GM23338 (cell line): ENCODE results near the gene CASR.

Experiments used
- CREB1 ChIP-seq: fragments of 250-450 bp; sonication (Bioruptor Pico); IDR thresholded peaks from 2 replicates; pipeline ENCODE4 v1.5.0; 2020; ENCODE audit warnings: low read depth, mild to moderate bottlenecking, moderate library complexity
- EZH2 ChIP-seq: fragments of 200-600 bp; sonication (generic); IDR thresholded peaks from one replicate; pipeline ENCODE4 v1.8.0; 2017; ENCODE audit warnings: antibody characterized with exemption, mild to moderate bottlenecking, low read depth; ENCODE audit not compliant: unreplicated experiment
- EZH2phosphoT487 ChIP-seq: fragments of 200-600 bp; sonication (generic); IDR thresholded peaks from one replicate; pipeline ENCODE4 v1.8.1; 2018; ENCODE audit warnings: antibody characterized with exemption; ENCODE audit not compliant: unreplicated experiment
- NANOG ChIP-seq: IDR thresholded peaks from 2 replicates; pipeline ENCODE4 v1.6.1; 2016; ENCODE audit warnings: antibody characterized with exemption, borderline replicate concordance
- POLR2AphosphoS5 ChIP-seq: IDR thresholded peaks from 2 replicates; pipeline ENCODE4 v1.6.1; 2016; ENCODE audit warnings: antibody characterized with exemption, low read depth
- STAT1 ChIP-seq: IDR thresholded peaks from one replicate; pipeline ENCODE4 v1.6.1; 2016; ENCODE audit warnings: antibody characterized with exemption; ENCODE audit not compliant: unreplicated experiment
- ZNF114 ChIP-seq: fragments of 250-450 bp; sonication (Bioruptor Pico); IDR thresholded peaks from 2 replicates; pipeline ENCODE4 v1.5.0; 2020; ENCODE audit warnings: mild to moderate bottlenecking, moderate library complexity
- ZNF331 ChIP-seq: fragments of 250-450 bp; sonication (Bioruptor Pico); IDR thresholded peaks from 2 replicates; pipeline ENCODE4 v1.5.0; 2020; ENCODE audit warnings: low read depth, mild to moderate bottlenecking, moderate library complexity
- TF ChIP-seq, protein P1 (sequence below), 2 experiments: fragments of 200-600 bp in 1 of 2; sonication (generic) in 1 of 2; conservative IDR thresholded peaks; 2 replicates each; pipeline versions ENCODE4 v1.5.1 to v1.6.1; 2016 to 2017; ENCODE audit warnings: antibody characterized with exemption in 2 of 2, low read depth in 2 of 2, mild to moderate bottlenecking in 2 of 2, moderate library complexity in 1 of 2
- TF ChIP-seq, protein P2 (sequence below): IDR thresholded peaks from one replicate; pipeline ENCODE4 v1.6.1; 2018; ENCODE audit warnings: antibody characterized with exemption; ENCODE audit not compliant: unreplicated experiment
- TF ChIP-seq, protein P3 (sequence below): IDR thresholded peaks from 2 replicates; pipeline ENCODE4 v1.6.1; 2016; ENCODE audit warnings: antibody characterized with exemption
- TF ChIP-seq, protein P4 (sequence below): fragments of 250-450 bp; sonication (Bioruptor Pico); IDR thresholded peaks from 2 replicates; pipeline ENCODE4 v1.5.0; 2020; ENCODE audit warnings: mild to moderate bottlenecking, moderate library complexity

DNA sequence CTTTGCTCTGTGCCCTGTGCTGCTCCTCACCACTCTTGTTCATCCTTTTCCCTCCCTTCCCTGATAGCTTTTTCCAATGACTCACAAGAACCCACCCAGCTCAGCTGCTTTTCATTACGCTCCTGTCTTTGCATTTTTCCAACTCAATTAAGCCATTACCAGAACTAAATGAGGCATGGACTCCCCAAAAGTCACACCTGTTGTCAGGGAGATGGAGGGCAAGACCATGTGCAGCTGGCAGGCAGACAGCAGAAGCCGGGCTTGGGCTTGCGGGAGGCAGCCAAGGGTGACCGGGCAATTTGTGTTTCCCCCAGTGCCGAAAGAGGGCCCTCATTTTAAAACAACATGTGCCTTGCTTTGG is 64.3 kb downstream of the CASR start:
- TF ChIP-seq, protein P1, sequence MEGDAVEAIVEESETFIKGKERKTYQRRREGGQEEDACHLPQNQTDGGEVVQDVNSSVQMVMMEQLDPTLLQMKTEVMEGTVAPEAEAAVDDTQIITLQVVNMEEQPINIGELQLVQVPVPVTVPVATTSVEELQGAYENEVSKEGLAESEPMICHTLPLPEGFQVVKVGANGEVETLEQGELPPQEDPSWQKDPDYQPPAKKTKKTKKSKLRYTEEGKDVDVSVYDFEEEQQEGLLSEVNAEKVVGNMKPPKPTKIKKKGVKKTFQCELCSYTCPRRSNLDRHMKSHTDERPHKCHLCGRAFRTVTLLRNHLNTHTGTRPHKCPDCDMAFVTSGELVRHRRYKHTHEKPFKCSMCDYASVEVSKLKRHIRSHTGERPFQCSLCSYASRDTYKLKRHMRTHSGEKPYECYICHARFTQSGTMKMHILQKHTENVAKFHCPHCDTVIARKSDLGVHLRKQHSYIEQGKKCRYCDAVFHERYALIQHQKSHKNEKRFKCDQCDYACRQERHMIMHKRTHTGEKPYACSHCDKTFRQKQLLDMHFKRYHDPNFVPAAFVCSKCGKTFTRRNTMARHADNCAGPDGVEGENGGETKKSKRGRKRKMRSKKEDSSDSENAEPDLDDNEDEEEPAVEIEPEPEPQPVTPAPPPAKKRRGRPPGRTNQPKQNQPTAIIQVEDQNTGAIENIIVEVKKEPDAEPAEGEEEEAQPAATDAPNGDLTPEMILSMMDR (conservative IDR thresholded peaks at IDR 0.05; ENCODE audit: low read depth in 2 of 2), result no peak
- TF ChIP-seq, protein P2, sequence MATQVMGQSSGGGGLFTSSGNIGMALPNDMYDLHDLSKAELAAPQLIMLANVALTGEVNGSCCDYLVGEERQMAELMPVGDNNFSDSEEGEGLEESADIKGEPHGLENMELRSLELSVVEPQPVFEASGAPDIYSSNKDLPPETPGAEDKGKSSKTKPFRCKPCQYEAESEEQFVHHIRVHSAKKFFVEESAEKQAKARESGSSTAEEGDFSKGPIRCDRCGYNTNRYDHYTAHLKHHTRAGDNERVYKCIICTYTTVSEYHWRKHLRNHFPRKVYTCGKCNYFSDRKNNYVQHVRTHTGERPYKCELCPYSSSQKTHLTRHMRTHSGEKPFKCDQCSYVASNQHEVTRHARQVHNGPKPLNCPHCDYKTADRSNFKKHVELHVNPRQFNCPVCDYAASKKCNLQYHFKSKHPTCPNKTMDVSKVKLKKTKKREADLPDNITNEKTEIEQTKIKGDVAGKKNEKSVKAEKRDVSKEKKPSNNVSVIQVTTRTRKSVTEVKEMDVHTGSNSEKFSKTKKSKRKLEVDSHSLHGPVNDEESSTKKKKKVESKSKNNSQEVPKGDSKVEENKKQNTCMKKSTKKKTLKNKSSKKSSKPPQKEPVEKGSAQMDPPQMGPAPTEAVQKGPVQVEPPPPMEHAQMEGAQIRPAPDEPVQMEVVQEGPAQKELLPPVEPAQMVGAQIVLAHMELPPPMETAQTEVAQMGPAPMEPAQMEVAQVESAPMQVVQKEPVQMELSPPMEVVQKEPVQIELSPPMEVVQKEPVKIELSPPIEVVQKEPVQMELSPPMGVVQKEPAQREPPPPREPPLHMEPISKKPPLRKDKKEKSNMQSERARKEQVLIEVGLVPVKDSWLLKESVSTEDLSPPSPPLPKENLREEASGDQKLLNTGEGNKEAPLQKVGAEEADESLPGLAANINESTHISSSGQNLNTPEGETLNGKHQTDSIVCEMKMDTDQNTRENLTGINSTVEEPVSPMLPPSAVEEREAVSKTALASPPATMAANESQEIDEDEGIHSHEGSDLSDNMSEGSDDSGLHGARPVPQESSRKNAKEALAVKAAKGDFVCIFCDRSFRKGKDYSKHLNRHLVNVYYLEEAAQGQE, result no peak
- TF ChIP-seq POLR2AphosphoS5 (no peak), EZH2 (no peak), CREB1 (CRISPR knock-in tag) (no peak), STAT1 (no peak), EZH2phosphoT487 (no peak), ZNF114 (CRISPR knock-in tag) (no peak), ZNF331 (CRISPR knock-in tag) (no peak), NANOG (no peak)
- TF ChIP-seq, protein P3, sequence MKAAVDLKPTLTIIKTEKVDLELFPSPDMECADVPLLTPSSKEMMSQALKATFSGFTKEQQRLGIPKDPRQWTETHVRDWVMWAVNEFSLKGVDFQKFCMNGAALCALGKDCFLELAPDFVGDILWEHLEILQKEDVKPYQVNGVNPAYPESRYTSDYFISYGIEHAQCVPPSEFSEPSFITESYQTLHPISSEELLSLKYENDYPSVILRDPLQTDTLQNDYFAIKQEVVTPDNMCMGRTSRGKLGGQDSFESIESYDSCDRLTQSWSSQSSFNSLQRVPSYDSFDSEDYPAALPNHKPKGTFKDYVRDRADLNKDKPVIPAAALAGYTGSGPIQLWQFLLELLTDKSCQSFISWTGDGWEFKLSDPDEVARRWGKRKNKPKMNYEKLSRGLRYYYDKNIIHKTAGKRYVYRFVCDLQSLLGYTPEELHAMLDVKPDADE, result no peak
- TF ChIP-seq, protein P4, sequence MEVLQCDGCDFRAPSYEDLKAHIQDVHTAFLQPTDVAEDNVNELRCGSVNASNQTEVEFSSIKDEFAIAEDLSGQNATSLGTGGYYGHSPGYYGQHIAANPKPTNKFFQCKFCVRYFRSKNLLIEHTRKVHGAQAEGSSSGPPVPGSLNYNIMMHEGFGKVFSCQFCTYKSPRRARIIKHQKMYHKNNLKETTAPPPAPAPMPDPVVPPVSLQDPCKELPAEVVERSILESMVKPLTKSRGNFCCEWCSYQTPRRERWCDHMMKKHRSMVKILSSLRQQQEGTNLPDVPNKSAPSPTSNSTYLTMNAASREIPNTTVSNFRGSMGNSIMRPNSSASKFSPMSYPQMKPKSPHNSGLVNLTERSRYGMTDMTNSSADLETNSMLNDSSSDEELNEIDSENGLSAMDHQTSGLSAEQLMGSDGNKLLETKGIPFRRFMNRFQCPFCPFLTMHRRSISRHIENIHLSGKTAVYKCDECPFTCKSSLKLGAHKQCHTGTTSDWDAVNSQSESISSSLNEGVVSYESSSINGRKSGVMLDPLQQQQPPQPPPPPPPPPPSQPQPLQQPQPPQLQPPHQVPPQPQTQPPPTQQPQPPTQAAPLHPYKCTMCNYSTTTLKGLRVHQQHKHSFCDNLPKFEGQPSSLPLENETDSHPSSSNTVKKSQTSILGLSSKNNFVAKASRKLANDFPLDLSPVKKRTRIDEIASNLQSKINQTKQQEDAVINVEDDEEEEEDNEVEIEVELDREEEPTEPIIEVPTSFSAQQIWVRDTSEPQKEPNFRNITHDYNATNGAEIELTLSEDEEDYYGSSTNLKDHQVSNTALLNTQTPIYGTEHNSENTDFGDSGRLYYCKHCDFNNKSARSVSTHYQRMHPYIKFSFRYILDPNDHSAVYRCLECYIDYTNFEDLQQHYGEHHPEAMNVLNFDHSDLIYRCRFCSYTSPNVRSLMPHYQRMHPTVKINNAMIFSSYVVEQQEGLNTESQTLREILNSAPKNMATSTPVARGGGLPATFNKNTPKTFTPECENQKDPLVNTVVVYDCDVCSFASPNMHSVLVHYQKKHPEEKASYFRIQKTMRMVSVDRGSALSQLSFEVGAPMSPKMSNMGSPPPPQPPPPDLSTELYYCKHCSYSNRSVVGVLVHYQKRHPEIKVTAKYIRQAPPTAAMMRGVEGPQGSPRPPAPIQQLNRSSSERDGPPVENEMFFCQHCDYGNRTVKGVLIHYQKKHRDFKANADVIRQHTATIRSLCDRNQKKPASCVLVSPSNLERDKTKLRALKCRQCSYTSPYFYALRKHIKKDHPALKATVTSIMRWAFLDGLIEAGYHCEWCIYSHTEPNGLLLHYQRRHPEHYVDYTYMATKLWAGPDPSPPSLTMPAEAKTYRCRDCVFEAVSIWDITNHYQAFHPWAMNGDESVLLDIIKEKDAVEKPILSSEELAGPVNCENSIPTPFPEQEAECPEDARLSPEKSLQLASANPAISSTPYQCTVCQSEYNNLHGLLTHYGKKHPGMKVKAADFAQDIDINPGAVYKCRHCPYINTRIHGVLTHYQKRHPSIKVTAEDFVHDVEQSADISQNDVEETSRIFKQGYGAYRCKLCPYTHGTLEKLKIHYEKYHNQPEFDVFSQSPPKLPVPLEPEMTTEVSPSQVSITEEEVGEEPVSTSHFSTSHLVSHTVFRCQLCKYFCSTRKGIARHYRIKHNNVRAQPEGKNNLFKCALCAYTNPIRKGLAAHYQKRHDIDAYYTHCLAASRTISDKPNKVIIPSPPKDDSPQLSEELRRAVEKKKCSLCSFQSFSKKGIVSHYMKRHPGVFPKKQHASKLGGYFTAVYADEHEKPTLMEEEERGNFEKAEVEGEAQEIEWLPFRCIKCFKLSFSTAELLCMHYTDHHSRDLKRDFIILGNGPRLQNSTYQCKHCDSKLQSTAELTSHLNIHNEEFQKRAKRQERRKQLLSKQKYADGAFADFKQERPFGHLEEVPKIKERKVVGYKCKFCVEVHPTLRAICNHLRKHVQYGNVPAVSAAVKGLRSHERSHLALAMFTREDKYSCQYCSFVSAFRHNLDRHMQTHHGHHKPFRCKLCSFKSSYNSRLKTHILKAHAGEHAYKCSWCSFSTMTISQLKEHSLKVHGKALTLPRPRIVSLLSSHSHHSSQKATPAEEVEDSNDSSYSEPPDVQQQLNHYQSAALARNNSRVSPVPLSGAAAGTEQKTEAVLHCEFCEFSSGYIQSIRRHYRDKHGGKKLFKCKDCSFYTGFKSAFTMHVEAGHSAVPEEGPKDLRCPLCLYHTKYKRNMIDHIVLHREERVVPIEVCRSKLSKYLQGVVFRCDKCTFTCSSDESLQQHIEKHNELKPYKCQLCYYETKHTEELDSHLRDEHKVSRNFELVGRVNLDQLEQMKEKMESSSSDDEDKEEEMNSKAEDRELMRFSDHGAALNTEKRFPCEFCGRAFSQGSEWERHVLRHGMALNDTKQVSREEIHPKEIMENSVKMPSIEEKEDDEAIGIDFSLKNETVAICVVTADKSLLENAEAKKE (CRISPR knock-in tag), result no peak
